NCI-H2196 (cell line): Measurements from ENCODE around the gene GJA3.
A peak's percentile ranks its signal among the peaks of the same experiment; 100 is the strongest.
"Not testable (repeated sequence)": the region's sequence is repeated elsewhere in the genome, so short reads cannot be mapped to it uniquely, and the experiment has no call there.

Source experiments
- DNase-seq: peaks from one replicate; lab custom pipeline; 2025; ENCODE audit not compliant: unreplicated experiment; lab: John Stamatoyannopoulos, UW

The GJA3 gene

GRCh38 chr13:20182231-20182846 lies 21.5 kb upstream of the GJA3 start:
- DNase-seq: peak; percentile 48

DNA sequence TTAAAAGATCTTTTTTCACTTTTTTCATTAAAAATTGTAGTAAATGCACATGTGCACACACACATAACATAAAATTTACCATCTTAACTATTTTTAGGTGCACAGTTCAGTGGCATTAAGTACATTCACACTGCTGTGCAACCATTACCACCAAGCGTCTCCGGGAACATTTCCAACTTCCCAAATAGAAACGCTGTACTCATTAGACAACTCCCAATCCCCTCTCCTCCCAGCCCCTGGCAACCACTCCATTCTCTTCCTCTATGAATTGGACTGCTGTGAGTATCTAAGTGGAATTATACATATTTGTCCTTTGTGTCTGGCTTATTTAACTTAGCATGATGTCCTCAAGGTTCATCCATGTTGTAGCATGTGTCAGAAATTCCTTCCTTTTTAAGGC lies 20.3 kb upstream of the GJA3 start:
- DNase-seq: no peak

DNA sequence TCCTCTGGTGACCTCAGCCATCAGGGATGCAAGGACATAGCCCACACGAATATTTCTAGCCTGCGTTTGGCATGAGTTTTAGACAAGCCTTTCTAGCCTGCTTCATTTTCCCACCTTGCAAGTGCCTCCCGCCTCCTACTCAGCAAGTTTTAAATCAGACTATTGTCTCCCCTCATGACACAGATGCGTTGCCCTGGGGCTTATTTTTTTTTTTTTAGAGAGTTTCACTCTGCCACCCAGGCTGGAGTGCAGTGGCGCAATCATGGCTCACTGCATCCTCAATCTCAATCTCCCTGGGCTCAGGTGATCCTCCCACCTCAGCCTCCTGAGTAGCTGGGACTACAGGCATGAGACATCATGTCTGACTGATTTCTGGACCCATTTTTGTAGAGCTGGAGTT lies 17.3 kb upstream of the GJA3 start:
- DNase-seq: no peak

GRCh38 chr13:20177049-20177831 lies 16.4 kb upstream of the GJA3 start:
- DNase-seq: no peak

GRCh38 chr13:20175907-20176652 lies 15.2 kb upstream of the GJA3 start:
- DNase-seq: no peak

DNA sequence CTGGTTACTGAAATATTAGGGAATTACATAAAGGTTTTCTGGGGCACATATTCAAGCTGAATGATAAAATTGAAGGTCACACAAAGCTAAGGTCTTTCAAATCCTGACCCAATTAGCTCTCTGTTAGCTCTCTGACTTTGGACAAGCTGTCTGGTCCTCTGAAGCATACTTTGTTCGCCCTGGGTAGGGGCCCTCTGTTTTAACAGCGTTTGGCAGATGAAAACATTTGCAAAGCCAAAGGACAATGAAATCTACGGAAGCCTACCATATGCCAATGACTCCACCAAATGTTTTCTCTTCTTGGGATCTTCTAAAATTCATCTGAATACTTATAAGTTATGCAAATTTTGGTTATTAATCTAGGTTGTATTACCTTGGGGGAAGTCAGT lies 14.5 kb upstream of the GJA3 start:
- DNase-seq: no peak

DNA sequence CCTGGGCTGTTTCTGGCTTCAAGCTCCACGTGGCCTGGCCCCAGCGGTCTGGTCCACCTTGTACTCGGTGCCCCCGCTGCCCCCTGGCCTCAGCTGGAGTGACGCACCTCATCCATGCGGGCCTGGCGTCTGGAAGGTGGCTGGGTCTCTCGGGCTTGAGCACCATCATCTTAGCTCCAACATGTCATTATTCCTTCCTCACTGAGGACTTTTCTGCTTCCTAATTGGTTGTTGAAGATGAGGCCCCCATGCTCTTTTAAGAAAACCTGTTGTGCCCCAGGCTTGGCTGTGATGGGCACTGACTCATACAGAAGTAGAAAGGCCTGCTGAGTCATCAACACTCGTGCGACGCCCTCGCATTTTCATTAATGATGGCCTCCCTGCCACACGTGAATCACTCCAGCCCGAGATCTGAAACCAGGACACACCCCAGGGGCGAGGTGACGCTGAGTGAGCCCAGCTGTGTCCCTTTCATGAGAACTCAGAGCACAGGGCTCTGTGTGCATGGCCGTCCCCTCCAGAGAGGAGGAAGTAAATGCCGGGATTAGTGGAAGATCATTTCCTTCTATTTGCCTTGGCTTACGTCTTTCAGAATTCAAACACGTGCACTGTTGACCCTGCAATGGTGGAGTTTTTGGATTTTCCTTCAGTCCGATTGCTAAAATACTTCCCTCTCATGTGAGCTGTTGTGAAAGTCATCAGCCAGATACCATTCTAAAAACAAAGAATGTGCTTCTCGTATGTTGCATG lies 14.0 kb upstream of the GJA3 start:
- no peak for DNase-seq

- DNase-seq: no peak
Measured at GRCh38 chr13:20173116-20173746, 12.4 kb upstream of the GJA3 start.

- no peak for DNase-seq
Measured at GRCh38 chr13:20171364-20171763, 10.5 kb upstream of the GJA3 start.

- DNase-seq: no peak
Measured at GRCh38 chr13:20170921-20171320, 10.1 kb upstream of the GJA3 start.

DNA sequence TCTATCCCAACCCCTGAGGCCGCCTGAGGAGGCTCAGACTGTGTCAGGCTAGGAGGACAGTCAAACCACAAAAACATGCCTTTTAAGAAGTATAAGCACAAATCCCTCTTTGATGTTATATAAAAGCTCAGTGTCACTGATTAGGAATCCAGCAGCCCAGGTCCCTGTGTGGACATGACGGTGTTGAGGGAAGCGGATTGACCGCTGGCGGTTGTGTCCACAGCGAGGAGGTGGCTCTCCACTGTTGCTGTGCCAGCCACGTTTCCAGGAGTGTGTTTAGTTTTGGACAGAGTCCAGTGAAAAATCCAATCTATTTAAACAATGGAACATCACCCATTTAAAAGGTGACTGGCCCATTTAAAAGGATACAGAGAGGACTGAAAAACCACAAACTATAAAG lies 7.5 kb upstream of the GJA3 start:
- DNase-seq: no peak

DNA sequence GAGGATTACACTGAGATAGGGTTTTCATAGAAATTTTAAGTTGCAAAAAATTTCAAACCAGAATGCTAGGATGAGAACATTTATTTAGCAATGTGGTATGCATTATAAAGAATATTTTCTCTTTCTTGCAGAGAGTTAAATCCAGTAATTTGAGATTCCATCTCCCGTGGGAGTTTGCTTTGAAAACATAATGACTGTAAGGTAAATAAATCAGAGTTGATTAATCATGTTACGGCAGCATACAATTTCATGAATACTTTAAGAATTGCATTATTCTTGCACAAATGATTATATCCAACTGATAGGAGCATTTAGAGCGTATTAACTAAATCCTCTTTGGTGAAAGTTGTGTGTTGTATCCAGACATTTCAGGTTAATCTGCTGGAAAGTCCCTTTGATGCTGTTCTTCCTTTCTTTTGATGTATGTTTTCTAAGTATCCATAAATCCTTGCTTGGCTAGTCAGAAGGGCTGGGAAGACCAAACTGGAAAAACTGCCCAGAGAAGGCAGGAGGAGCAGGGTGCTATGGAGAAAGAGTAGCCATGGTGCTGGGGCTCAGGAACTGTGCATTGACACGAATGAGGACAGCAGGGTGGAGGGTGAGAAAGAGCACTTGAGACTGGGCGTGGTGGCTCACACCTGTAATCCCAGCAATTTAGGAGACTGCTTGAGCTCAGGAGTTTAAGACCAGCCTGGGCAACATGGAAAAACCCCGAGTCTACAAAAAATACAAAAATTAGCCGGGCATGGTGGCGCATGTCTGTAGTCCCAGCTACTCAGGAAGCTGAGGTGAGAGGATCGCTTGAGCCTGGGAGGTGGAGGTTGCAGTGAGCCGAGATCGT lies 4.8 kb upstream of the GJA3 start:
- DNase-seq: no peak

DNA sequence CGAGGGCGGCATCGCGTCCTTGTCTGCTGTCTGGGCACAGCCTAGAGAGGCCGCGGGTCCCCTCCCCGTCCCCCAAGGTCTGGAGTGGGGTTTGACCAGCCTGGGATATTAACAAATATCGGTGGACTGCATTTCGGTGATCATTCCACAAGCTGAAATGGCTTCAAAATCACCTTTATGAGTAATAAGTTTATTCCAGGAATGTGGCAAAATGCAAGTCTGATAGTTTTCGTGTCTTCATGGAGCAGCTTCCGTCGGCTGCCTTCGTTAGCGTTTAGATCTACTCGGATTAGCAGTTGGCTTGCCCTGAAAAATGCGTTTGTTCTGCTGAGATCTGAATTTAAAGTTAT lies 1.1 kb upstream of the GJA3 start:
- DNase-seq: no peak

DNA sequence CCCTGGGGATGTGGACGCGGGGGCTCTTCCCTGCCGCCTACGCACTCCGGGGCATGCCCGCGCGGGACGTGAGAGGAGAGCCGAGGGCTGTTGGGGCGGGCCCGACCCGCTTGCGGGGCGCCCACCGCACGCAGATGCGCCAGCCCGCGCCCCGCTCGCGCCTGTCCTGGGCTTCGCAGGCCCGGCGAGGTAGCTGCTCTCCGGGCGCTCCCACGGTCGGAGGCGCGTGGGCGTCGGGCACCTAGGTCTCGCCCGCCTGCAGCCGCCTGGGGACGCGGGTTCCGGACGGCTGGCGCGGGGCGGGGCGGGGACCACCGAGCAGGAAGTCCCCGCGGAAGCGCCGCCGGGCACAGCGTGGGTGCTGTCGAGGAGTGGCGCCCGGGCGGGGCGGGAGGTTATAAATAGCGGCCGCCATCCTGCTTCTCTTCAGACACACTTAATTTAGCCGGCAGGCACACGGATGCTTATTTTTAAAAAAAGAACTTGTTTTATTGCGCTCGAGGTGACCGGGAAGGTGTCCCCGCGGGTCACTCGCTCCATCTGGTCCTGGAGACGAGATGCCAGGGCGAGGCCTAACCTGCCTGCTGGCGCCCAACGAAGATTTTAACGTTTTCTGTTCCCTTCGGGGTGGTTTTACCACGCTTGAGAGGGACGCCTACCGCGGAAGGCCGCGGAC lies 561 bp upstream of the GJA3 start:
- no peak for DNase-seq

DNA sequence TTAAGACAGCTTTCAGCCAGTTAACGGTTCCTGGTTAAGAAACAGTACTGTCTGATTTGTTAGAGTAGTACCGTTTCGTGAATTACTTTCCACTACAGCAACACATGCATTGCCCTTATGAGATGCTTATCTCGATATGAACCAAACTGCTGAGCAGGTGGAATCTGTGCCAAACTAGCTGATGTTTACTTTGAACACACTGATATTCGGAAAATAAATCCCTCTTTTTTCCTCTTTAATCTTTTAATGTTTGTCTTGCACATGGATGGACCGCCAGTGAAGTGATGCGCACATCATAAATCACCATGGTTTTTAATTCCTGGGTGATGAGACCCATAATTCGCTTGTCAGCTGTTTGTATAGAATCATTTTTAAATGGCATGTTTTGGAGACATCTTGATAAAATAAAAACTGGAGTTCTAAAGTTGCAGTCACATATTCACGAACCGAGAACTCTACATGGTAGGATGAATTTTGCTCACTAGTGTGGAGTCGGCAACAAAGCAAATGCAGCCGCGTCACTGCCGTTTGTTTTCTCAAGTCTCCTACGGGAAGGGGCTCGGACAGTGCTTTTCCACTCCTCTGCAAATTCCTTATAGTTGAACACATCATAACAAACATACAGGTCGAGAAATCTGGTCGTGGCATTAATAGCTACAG lies 1.1 kb downstream of the GJA3 start:
- DNase-seq: no peak

- no peak for DNase-seq
Measured at GRCh38 chr13:20157151-20157796, 3.6 kb downstream of the GJA3 start.

GRCh38 chr13:20156702-20157101 lies 4.2 kb downstream of the GJA3 start:
- no peak for DNase-seq

DNA sequence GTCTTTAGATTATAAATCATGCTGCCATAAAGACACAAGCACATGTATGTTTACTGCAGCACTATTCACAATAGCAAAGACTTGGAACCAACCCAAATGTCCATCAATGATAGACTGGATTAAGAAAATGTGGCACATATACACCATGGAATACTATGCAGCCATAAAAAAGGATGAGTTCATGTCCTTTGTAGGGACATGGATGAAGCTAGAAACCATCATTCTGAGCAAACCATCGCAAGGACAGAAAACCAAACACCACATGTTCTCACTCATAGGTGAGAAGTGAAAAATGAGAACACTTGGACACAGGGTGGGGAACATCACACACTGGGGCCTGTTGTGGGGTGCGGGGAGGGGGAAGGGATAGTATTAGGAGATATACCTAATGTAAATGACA lies 7.6 kb downstream of the GJA3 start:
- not testable (repeated sequence) for DNase-seq

GRCh38 chr13:20151612-20152011 lies 9.2 kb downstream of the GJA3 start:
- no peak for DNase-seq
